HepG2 (cell line): ENCODE results near the gene MTOR. TPM values are rescaled to one million over a fixed set of nuclear protein-coding genes. Genes with fewer than 3 reads are reported as not detected.

Experiments used
- ATAC-seq: fragments of 200-7000 bp; cut with Tn5 transposase; 3 replicates; pipeline ENCODE4 v1.9.1; 2020; ENCODE audit warnings: mild to moderate bottlenecking, moderate library complexity
- BruUV-seq: library from RNA; stranded (reverse); fragments of 400-500 nt; replicated peaks from 2 replicates; lab custom pipeline; 2021; lab: Mats Ljungman, UMichigan
- CTCF ChIA-PET: fragments of 300-600 bp; formaldehyde crosslinking; extraction: SDS; loops from one replicate; lab custom pipeline; 2021; ENCODE audit warnings: low total read pairs, inconsistent platforms, low intra/inter-chr PET ratio; lab: Yijun Ruan, JAX
- POLR2A ChIA-PET: fragments of 350-600 bp; sonication (Branson Sonifier 250); formaldehyde crosslinking; loops from one replicate; lab custom pipeline; 2020; ENCODE audit warnings: antibody characterized with exemption, inconsistent platforms; lab: Yijun Ruan, JAX
- DNase-seq: peaks from one replicate; pipeline ENCODE4 v3.0.0-alpha.2; 2015; ENCODE audit warnings: low spot score
- FAIRE-seq: peaks from 3 replicates; lab custom pipeline; 2011; peaks lifted over from hg19 to GRCh38; lab: Jason Lieb, UNC
- H2AFZ ChIP-seq: one replicate; pipeline ENCODE4 v1.6.1; 2011; ENCODE audit warnings: low read length, inconsistent platforms
- H3K27ac ChIP-seq: fragments of 300-600 bp; 3 replicates; pipeline ENCODE4 v1.8.0; 2011; ENCODE audit warnings: mixed run types, mild to moderate bottlenecking, mixed read lengths, low read length, inconsistent platforms; ENCODE audit not compliant: insufficient read depth; ENCODE audit errors: extremely low read length
- H3K27me3 ChIP-seq, 2 experiments: fragments of 200-600 bp in 1 of 2; 2 replicates in 1 of 2; 3 replicates in 1 of 2; pipeline versions ENCODE4 v1.6.0 to v1.8.0; 2011; ENCODE audit warnings: low read length in 2 of 2, mild to moderate bottlenecking in 2 of 2, moderate library complexity in 2 of 2, inconsistent platforms in 1 of 2; ENCODE audit not compliant: insufficient read depth in 2 of 2, control insufficient read depth in 1 of 2
- H3K36me3 ChIP-seq, 2 experiments: fragments of 200-600 bp in 1 of 2; replicated peaks in 1 of 2; 2 replicates in 1 of 2; 3 replicates in 1 of 2; pipeline versions ENCODE4 v1.5.1 to v1.8.0; 2011; ENCODE audit warnings: low read length in 2 of 2, inconsistent platforms in 1 of 2; ENCODE audit not compliant: insufficient read depth in 2 of 2, control insufficient read depth in 1 of 2
- H3K4me1 ChIP-seq: 2 replicates; pipeline ENCODE4 v1.5.1; 2012; ENCODE audit warnings: low read length, inconsistent platforms; ENCODE audit not compliant: insufficient read depth
- H3K4me2 ChIP-seq: 2 replicates; pipeline ENCODE4 v1.6.0; 2011; ENCODE audit warnings: low read depth, low read length, inconsistent platforms
- H3K4me3 ChIP-seq, 3 experiments: fragments of 200-600 bp in 1 of 3; sonication (generic), shearing (Covaris generic) in 1 of 3; replicated peaks in 1 of 3; 2 replicates each; pipeline ENCODE4 v1.5.1; 2011 to 2016; ENCODE audit warnings: low read length in 3 of 3, inconsistent platforms in 2 of 3, low read depth in 2 of 3, mild to moderate bottlenecking in 2 of 3, control low read depth in 1 of 3, mixed read lengths in 1 of 3; ENCODE audit not compliant: insufficient read depth in 1 of 3
- H3K79me2 ChIP-seq: one replicate; pipeline ENCODE4 v1.6.1; 2011; ENCODE audit warnings: low read length, inconsistent platforms; ENCODE audit not compliant: insufficient read depth
- H3K9ac ChIP-seq: 2 replicates; pipeline ENCODE4 v1.6.0; 2011; ENCODE audit warnings: mild to moderate bottlenecking, low read depth, low read length, inconsistent platforms; ENCODE audit not compliant: insufficient read depth
- H3K9me3 ChIP-seq: 2 replicates; pipeline ENCODE4 v1.5.1; 2012; ENCODE audit warnings: mild to moderate bottlenecking, low read length
- H4K20me1 ChIP-seq: 2 replicates; pipeline ENCODE4 v1.6.0; 2011; ENCODE audit warnings: inconsistent platforms, mild to moderate bottlenecking, low read length, moderate library complexity; ENCODE audit not compliant: insufficient read depth
- SYNCRIP ChIP-seq: fragments of 200-400 bp; formaldehyde crosslinking; IDR thresholded peaks from 2 replicates; pipeline ENCODE4 v1.6.1; 2018; ENCODE audit warnings: mild to moderate bottlenecking, low read depth, low read length; ENCODE audit not compliant: insufficient read depth
- TBX3 ChIP-seq: fragments of 450-650 bp; IDR thresholded peaks from 2 replicates; pipeline ENCODE4 v1.6.1; 2017; ENCODE audit warnings: antibody characterized with exemption, mild to moderate bottlenecking, inconsistent platforms, borderline replicate concordance
- TCF7 ChIP-seq: sonication (generic); IDR thresholded peaks from 2 replicates; pipeline ENCODE4 v1.6.1; 2016; ENCODE audit warnings: antibody characterized with exemption, low read depth
- ZBTB33 ChIP-seq: sonication (generic); formaldehyde crosslinking; IDR thresholded peaks from 2 replicates; pipeline ENCODE4 v1.4.0; 2020; ENCODE audit warnings: missing genetic modification reagents
- ZNF335 ChIP-seq: sonication (generic); formaldehyde crosslinking; IDR thresholded peaks from 2 replicates; pipeline ENCODE4 v1.4.0; 2020; ENCODE audit warnings: missing genetic modification reagents
- ZNF773 ChIP-seq: sonication (generic); formaldehyde crosslinking; IDR thresholded peaks from 2 replicates; pipeline ENCODE4 v1.4.0; 2020; ENCODE audit warnings: missing genetic modification reagents, borderline replicate concordance
- ZSCAN9 ChIP-seq: IDR thresholded peaks from 2 replicates; pipeline ENCODE4 v1.6.1; 2016; ENCODE audit warnings: borderline replicate concordance
- WGBS: methylation state at CpG from one replicate; pipeline ENCODE4 v1.1.6; 2017; ENCODE audit warnings: low lambda C conversion rate; 5-methylcytosine and 5-hydroxymethylcytosine counted together
- in situ Hi-C: cut with HindIII; loops from 2 replicates; pipeline ENCODE4 v1.10.0; 2017; ENCODE audit warnings: low pct_unique_long_range_greater_than_20kb; ENCODE audit not compliant: extremely low pct_ligation_motif_present
- intact Hi-C: fragments of 100-400 bp; cut with micrococcal nuclease; formaldehyde crosslinking; loops from one replicate; pipeline ENCODE4 v1.10.0; 2022; ENCODE audit not compliant: unreplicated experiment
- polyA plus RNA-seq, 8 experiments: library from polyadenylated mRNA; depleted of rRNA in 3 of 8; stranded (reverse) in 7 of 8; unstranded in 1 of 8; fragments of >200 nt; fragmentation: Illumina TruSeq in 4 of 8; extraction: Trizol in 4 of 8; gene quantifications; 2 replicates each; pipeline versions ENCODE4 v1.2.1 to v1.2.3, GENCODE V29; 2011 to 2016; ENCODE audit warnings: low read depth in 4 of 8, missing spikeins in 1 of 8, mixed read lengths in 1 of 8; ENCODE audit not compliant: insufficient read depth in 1 of 8
- total RNA-seq, 5 experiments: library from RNA; depleted of rRNA; stranded (reverse); fragments of >200 nt; fragmentation: Illumina TruSeq; extraction: Trizol; gene quantifications; 2 replicates each; pipeline ENCODE4 v1.2.3, GENCODE V29; 2016; ENCODE audit warnings: low read depth in 1 of 5

MTOR gene
- total and polyA plus RNA-seq, 2 of the 13 experiments (the other 11 are each of a cell fraction or from before 2014, with no cell fraction given), result 24.6 to 34.6 TPM

- H3K27me3 ChIP-seq, result no peaks in the 10 kb centered on the region
- H4K20me1 ChIP-seq, result no peaks in the 10 kb centered on the region
- POLR2A ChIA-PET, result no interaction called here
- no peak overlapping the region for H3K4me2 ChIP-seq
- no peak overlapping the region for H3K4me3 ChIP-seq
- 94% methylated on average over 8 of the region's 8 CpGs for WGBS
- no peak overlapping the region for H3K9ac ChIP-seq
- H3K36me3 ChIP-seq, result peaks cover 11 to 59% of the 10 kb centered on the region in 2 experiments; a peak in 4 of 5 replicates
- H2AFZ ChIP-seq, result no peak overlapping the region
- ATAC-seq (no peak), DNase-seq (no peak), FAIRE-seq (no peak)
- no TSS peak for BruUV-seq
- CTCF ChIA-PET, result no interaction called here
- H3K4me1 ChIP-seq, result no peaks in the 10 kb centered on the region
- in situ Hi-C loops (no loop called here), intact Hi-C loops (no loop called here)
- peak; percentile 38; the same call in 1 of the 2 replicates for TF ChIP-seq ZBTB33 (CRISPR knock-in tag)
- TF ChIP-seq ZSCAN9 (CRISPR knock-in tag), result no peak
- no peaks in the 10 kb centered on the region for H3K9me3 ChIP-seq
- H3K27ac ChIP-seq, result no peak overlapping the region
- no peaks in the 10 kb centered on the region for H3K79me2 ChIP-seq
Measured at GRCh38 chr1:11132563-11133293, 129.6 kb downstream of the MTOR start.

- no peak overlapping the region for H3K9ac ChIP-seq
- H3K27ac ChIP-seq, result no peak overlapping the region
- intact Hi-C loops (no loop called here), in situ Hi-C loops (no loop called here)
- no peak for TF ChIP-seq TBX3
- TF ChIP-seq ZNF335 (CRISPR knock-in tag), result no peak
- no peak for TF ChIP-seq TCF7
- TF ChIP-seq ZNF773 (CRISPR knock-in tag), result no peak
- TF ChIP-seq SYNCRIP, result no peak
- no peak overlapping the region for H2AFZ ChIP-seq
- no peak overlapping the region for H3K4me3 ChIP-seq
- ChIA-PET POLR2A (no interaction called here), CTCF (no interaction called here)
- no peaks in the 10 kb centered on the region for H4K20me1 ChIP-seq
- ATAC-seq (no peak), DNase-seq (no peak), FAIRE-seq (no peak)
- no TSS peak for BruUV-seq
- no peaks in the 10 kb centered on the region for H3K79me2 ChIP-seq
- H3K27me3 ChIP-seq, result no peaks in the 10 kb centered on the region
- H3K4me1 ChIP-seq, result no peaks in the 10 kb centered on the region
- H3K4me2 ChIP-seq, result no peak overlapping the region
- peaks cover 17 to 65% of the 10 kb centered on the region in 2 experiments; a peak in 4 of 5 replicates for H3K36me3 ChIP-seq
- no peaks in the 10 kb centered on the region for H3K9me3 ChIP-seq
- 60% methylated on average over 3 of the region's 3 CpGs for WGBS
Measured at GRCh38 chr1:11131816-11132215, 130.5 kb downstream of the MTOR start.
